WTC11 (cell line): ENCODE results near the gene ITGB3.

ENCODE experiments used
- FOXK1 ChIP-seq: sonication (generic); formaldehyde crosslinking; IDR thresholded peaks from 2 replicates; pipeline ENCODE4 v1.8.0; 2022; ENCODE audit warnings: mild to moderate bottlenecking, moderate library complexity, missing genetic modification reagents
- JUN ChIP-seq: sonication (generic); formaldehyde crosslinking; IDR thresholded peaks from 2 replicates; pipeline ENCODE4 v1.8.0; 2023; ENCODE audit warnings: mild to moderate bottlenecking, missing genetic modification reagents
- TEAD4 ChIP-seq: sonication (generic); formaldehyde crosslinking; IDR thresholded peaks from 2 replicates; pipeline ENCODE4 v1.8.0; 2022; ENCODE audit warnings: mild to moderate bottlenecking, missing genetic modification reagents
- TF ChIP-seq, protein P1 (sequence below): fragments of 200-600 bp; IDR thresholded peaks from 2 replicates; pipeline ENCODE4 v1.8.0; 2022; ENCODE audit warnings: antibody characterized with exemption
- TF ChIP-seq, protein P2 (sequence below): sonication (generic); formaldehyde crosslinking; IDR thresholded peaks from 2 replicates; pipeline ENCODE4 v1.8.1; 2023; ENCODE audit warnings: mild to moderate bottlenecking, missing genetic modification reagents, moderate library complexity
- TF ChIP-seq, protein P3 (sequence below): sonication (generic); formaldehyde crosslinking; IDR thresholded peaks from 2 replicates; pipeline ENCODE4 v1.8.1; 2023; ENCODE audit warnings: mild to moderate bottlenecking, missing genetic modification reagents, moderate library complexity
- TF ChIP-seq, protein P4 (sequence below): sonication (generic); formaldehyde crosslinking; IDR thresholded peaks from 2 replicates; pipeline ENCODE4 v1.8.0; 2022; ENCODE audit warnings: mild to moderate bottlenecking, missing genetic modification reagents
- TF ChIP-seq, protein P5 (sequence below): sonication (generic); formaldehyde crosslinking; IDR thresholded peaks from 2 replicates; pipeline ENCODE4 v1.8.1; 2023; ENCODE audit warnings: mild to moderate bottlenecking, missing genetic modification reagents, borderline replicate concordance

DNA sequence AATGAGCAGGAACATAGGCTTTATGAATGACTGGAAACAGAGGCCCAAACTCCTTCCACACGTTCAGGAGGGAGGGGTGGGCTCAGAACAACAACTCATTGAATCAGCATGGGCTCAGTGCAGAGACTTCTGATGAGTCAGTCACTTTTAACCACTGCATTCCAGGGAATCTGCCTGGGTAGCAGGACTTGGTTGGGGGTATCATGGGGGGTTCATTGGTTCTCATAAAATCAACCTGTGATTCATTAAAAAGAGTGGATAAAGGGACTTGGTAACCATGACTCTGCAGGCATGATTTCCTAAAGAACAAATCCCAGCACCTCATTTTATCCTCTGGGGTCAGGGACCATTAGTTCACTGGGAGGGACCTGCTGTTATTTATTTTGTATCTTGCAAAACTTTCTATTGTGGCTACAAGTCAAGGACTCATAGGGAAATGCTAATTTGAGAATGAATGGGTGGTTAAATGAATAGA, 13.8 kb downstream of the ITGB3 start:
- TF ChIP-seq, protein P1, sequence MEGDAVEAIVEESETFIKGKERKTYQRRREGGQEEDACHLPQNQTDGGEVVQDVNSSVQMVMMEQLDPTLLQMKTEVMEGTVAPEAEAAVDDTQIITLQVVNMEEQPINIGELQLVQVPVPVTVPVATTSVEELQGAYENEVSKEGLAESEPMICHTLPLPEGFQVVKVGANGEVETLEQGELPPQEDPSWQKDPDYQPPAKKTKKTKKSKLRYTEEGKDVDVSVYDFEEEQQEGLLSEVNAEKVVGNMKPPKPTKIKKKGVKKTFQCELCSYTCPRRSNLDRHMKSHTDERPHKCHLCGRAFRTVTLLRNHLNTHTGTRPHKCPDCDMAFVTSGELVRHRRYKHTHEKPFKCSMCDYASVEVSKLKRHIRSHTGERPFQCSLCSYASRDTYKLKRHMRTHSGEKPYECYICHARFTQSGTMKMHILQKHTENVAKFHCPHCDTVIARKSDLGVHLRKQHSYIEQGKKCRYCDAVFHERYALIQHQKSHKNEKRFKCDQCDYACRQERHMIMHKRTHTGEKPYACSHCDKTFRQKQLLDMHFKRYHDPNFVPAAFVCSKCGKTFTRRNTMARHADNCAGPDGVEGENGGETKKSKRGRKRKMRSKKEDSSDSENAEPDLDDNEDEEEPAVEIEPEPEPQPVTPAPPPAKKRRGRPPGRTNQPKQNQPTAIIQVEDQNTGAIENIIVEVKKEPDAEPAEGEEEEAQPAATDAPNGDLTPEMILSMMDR = no peak
- TF ChIP-seq TEAD4 (CRISPR knock-in tag) = no peak
- TF ChIP-seq JUN = no peak
- TF ChIP-seq, protein P2, sequence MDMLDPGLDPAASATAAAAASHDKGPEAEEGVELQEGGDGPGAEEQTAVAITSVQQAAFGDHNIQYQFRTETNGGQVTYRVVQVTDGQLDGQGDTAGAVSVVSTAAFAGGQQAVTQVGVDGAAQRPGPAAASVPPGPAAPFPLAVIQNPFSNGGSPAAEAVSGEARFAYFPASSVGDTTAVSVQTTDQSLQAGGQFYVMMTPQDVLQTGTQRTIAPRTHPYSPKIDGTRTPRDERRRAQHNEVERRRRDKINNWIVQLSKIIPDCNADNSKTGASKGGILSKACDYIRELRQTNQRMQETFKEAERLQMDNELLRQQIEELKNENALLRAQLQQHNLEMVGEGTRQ = no peak
- no peak for TF ChIP-seq FOXK1 (CRISPR knock-in tag)
- TF ChIP-seq, protein P3, sequence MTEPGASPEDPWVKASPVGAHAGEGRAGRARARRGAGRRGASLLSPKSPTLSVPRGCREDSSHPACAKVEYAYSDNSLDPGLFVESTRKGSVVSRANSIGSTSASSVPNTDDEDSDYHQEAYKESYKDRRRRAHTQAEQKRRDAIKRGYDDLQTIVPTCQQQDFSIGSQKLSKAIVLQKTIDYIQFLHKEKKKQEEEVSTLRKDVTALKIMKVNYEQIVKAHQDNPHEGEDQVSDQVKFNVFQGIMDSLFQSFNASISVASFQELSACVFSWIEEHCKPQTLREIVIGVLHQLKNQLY (CRISPR knock-in tag) = no peak
- TF ChIP-seq, protein P4, sequence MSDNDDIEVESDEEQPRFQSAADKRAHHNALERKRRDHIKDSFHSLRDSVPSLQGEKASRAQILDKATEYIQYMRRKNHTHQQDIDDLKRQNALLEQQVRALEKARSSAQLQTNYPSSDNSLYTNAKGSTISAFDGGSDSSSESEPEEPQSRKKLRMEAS (CRISPR knock-in tag) = no peak
- TF ChIP-seq, protein P5, sequence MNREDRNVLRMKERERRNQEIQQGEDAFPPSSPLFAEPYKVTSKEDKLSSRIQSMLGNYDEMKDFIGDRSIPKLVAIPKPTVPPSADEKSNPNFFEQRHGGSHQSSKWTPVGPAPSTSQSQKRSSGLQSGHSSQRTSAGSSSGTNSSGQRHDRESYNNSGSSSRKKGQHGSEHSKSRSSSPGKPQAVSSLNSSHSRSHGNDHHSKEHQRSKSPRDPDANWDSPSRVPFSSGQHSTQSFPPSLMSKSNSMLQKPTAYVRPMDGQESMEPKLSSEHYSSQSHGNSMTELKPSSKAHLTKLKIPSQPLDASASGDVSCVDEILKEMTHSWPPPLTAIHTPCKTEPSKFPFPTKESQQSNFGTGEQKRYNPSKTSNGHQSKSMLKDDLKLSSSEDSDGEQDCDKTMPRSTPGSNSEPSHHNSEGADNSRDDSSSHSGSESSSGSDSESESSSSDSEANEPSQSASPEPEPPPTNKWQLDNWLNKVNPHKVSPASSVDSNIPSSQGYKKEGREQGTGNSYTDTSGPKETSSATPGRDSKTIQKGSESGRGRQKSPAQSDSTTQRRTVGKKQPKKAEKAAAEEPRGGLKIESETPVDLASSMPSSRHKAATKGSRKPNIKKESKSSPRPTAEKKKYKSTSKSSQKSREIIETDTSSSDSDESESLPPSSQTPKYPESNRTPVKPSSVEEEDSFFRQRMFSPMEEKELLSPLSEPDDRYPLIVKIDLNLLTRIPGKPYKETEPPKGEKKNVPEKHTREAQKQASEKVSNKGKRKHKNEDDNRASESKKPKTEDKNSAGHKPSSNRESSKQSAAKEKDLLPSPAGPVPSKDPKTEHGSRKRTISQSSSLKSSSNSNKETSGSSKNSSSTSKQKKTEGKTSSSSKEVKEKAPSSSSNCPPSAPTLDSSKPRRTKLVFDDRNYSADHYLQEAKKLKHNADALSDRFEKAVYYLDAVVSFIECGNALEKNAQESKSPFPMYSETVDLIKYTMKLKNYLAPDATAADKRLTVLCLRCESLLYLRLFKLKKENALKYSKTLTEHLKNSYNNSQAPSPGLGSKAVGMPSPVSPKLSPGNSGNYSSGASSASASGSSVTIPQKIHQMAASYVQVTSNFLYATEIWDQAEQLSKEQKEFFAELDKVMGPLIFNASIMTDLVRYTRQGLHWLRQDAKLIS (CRISPR knock-in tag) = no peak
